ENCODE results near the gene TBC1D2B.

Gene TBC1D2B

DNA sequence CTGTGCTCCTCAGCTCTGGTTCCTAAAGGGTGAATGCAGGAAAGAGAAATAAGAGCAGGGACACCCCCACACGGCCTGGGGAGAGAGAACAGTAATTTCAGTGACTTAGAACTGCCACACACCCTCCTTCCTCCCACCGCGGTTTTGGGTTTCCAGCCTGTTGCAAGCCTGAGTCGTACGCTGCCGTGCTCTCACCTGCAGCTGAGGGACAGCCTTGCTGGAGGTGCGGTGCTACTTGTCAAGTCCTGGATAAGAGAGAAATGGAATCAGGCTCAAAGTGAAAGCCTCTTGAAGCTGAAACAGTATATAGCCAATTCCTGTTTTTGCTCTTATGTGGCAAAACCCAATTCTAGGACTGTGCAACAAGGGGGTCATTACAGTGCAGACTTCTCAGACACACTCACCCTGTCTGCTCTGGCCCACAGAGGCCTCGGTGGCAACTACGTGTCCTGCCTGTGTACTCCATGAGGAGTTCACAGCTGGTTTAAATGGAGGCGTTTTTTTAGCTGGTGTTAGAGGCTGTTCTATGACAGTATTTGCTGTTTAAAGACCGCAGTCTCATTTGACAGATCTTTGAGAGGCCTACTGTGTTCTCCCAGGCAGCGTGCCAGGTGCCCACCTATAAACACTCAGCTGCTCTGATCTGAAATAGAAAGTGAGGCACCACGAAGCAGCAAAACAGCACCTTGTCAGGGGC, 42.9 kb downstream of the TBC1D2B start:
- TF ChIP-seq KLF1 (tag by site-specific recombination; IDR thresholded peaks at IDR 0.05), result no peak
- TF ChIP-seq GLIS1 (tag by site-specific recombination; IDR thresholded peaks at IDR 0.05), result peak; percentile 32; the same call in 1 of the 2 replicates
- TF ChIP-seq PRDM1 (tag by site-specific recombination; IDR thresholded peaks at IDR 0.05), result peak; percentile 51
- TF ChIP-seq SCRT1 (tag by site-specific recombination; IDR thresholded peaks at IDR 0.05; ENCODE audit: borderline replicate concordance), result peak; percentile 89
- TF ChIP-seq, protein P1, sequence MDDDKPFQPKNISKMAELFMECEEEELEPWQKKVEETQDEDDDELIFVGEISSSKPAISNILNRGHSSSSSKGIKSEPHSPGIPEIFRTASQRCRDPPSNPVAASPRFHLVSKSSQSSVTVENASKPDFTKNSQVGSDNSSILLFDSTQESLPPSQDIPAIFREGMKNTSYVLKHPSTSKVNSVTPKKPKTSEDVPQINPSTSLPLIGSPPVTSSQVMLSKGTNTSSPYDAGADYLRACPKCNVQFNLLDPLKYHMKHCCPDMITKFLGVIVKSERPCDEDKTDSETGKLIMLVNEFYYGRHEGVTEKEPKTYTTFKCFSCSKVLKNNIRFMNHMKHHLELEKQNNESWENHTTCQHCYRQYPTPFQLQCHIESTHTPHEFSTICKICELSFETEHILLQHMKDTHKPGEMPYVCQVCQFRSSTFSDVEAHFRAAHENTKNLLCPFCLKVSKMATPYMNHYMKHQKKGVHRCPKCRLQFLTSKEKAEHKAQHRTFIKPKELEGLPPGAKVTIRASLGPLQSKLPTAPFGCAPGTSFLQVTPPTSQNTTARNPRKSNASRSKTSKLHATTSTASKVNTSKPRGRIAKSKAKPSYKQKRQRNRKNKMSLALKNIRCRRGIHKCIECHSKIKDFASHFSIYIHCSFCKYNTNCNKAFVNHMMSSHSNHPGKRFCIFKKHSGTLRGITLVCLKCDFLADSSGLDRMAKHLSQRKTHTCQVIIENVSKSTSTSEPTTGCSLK (tag by site-specific recombination; IDR thresholded peaks at IDR 0.05), result no peak
- no peak for TF ChIP-seq ZBTB20 (tag by site-specific recombination; IDR thresholded peaks at IDR 0.05)
- peak; percentile 31 for TF ChIP-seq EGR2 (tag by site-specific recombination; IDR thresholded peaks at IDR 0.05; ENCODE audit: low read depth)
- peak; percentile 34; the same call in 1 of the 2 replicates for TF ChIP-seq ZNF341 (tag by site-specific recombination; IDR thresholded peaks at IDR 0.05; ENCODE audit: low read depth)
- TF ChIP-seq ZNF121 (tag by site-specific recombination; IDR thresholded peaks at IDR 0.05), result no peak
- peak; percentile 30; the same call in 1 of the 2 replicates for TF ChIP-seq ZFHX2 (tag by site-specific recombination; conservative IDR thresholded peaks at IDR 0.05)
- TF ChIP-seq SCRT2 (tag by site-specific recombination; IDR thresholded peaks at IDR 0.05), result peak; percentile 98
- TF ChIP-seq ZBTB17 (tag by site-specific recombination; IDR thresholded peaks at IDR 0.05), result peak; percentile 68
- TF ChIP-seq ZNF16 (tag by site-specific recombination; IDR thresholded peaks at IDR 0.05; ENCODE audit: low read depth), result no peak
- Histone ChIP-seq H3K36me3 (ENCODE audit: control insufficient read depth in 2 of 2, insufficient read depth in 1 of 2, low read length in 2 of 2) (peaks cover 4 to 11% of the 10 kb centered on the region in 2 experiments), H3K4me1 (ENCODE audit: control insufficient read depth, insufficient read depth, low read length) (peaks cover 25% of the 10 kb centered on the region), H3K9me3 (ENCODE audit: control insufficient read depth, insufficient read depth, low read depth, low read length) (no peaks in the 10 kb centered on the region), H3K4me3 (ENCODE audit: low read depth, low read length) (no peak overlapping the region), H3K27ac (ENCODE audit: extremely low read depth, low read depth, low read length) (peak overlapping the region; percentile 1; the same call in 1 of the 2 replicates)
- CTCF ChIA-PET, result interaction anchor here (0.7 to 2.1 kb wide), 11 partner anchors 8 to 482 kb away, joined by 3 to 11 read pairs (median 4); no protein-coding TSS in a partner anchor
- POLR2A ChIA-PET, result no interaction called here

DNA sequence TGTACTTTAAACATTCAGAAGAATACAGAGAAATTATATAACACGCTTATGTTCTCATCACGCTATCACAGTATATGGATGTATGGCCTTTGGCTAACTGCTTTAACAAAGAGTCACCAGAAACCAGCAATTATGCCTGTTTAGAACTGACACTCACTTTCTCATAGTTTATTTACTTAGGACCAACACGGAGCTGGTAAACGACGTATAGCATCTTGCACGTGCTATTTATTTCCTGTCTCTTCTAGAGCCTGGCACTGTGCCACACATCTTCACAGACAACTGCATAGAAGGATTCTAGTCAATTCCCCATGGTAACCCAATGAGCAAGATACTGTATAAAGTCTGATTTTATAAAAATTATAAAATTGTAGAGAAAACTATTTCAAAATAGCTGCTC, 43.6 kb downstream of the TBC1D2B start:
- H3K36me3 ChIP-seq (ENCODE audit: control insufficient read depth in 2 of 2, insufficient read depth in 1 of 2, low read length in 2 of 2), result peaks cover 12 to 14% of the 10 kb centered on the region in 2 experiments
- ChIA-PET CTCF (interaction anchor here (0.7 to 1.0 kb wide), 3 partner anchors 9 to 44 kb away, joined by 3 to 4 read pairs (median 3); no protein-coding TSS in a partner anchor), POLR2A (no interaction called here)
- H3K4me1 ChIP-seq (ENCODE audit: control insufficient read depth, insufficient read depth, low read length), result peaks cover 25% of the 10 kb centered on the region
- H3K27ac ChIP-seq (ENCODE audit: extremely low read depth, low read depth, low read length), result no peak overlapping the region
- H3K4me3 ChIP-seq (ENCODE audit: low read depth, low read length), result no peak overlapping the region
- no peaks in the 10 kb centered on the region for H3K9me3 ChIP-seq (ENCODE audit: control insufficient read depth, insufficient read depth, low read depth, low read length)
- TF ChIP-seq ZNF132 (tag by site-specific recombination; IDR thresholded peaks at IDR 0.05; ENCODE audit: borderline replicate concordance) (no peak), GFI1B (tag by site-specific recombination; IDR thresholded peaks at IDR 0.05) (no peak), ZNF624 (tag by site-specific recombination; IDR thresholded peaks at IDR 0.05) (no peak), ZNF157 (tag by site-specific recombination; IDR thresholded peaks at IDR 0.05) (no peak), GLI4 (tag by site-specific recombination; IDR thresholded peaks at IDR 0.05) (no peak), ZNF274 (IDR thresholded peaks at IDR 0.05; ENCODE audit: low read length) (no peak), ZNF274 (tag by site-specific recombination; IDR thresholded peaks at IDR 0.05; ENCODE audit: borderline replicate concordance) (no peak), ZEB2 (tag by site-specific recombination; IDR thresholded peaks at IDR 0.05) (peak; percentile 83), ZNF514 (tag by site-specific recombination; IDR thresholded peaks at IDR 0.05) (no peak), KLF16 (tag by site-specific recombination; IDR thresholded peaks at IDR 0.05) (no peak), ZNF658 (tag by site-specific recombination; IDR thresholded peaks at IDR 0.05) (no peak), ZNF202 (tag by site-specific recombination; IDR thresholded peaks at IDR 0.05; ENCODE audit: borderline replicate concordance) (no peak), ZBTB8A (tag by site-specific recombination; IDR thresholded peaks at IDR 0.05) (no peak), ZNF335 (tag by site-specific recombination; conservative IDR thresholded peaks at IDR 0.05) (0 out of 2 replicates have a peak, but pooled peaks have one; percentile 21), ZSCAN23 (tag by site-specific recombination; IDR thresholded peaks at IDR 0.05) (no peak)
- TF ChIP-seq, protein P2, sequence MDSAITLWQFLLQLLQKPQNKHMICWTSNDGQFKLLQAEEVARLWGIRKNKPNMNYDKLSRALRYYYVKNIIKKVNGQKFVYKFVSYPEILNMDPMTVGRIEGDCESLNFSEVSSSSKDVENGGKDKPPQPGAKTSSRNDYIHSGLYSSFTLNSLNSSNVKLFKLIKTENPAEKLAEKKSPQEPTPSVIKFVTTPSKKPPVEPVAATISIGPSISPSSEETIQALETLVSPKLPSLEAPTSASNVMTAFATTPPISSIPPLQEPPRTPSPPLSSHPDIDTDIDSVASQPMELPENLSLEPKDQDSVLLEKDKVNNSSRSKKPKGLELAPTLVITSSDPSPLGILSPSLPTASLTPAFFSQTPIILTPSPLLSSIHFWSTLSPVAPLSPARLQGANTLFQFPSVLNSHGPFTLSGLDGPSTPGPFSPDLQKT (IDR thresholded peaks at IDR 0.05; ENCODE audit: borderline replicate concordance, low read depth, low read length), result no peak
- TF ChIP-seq, protein P3, sequence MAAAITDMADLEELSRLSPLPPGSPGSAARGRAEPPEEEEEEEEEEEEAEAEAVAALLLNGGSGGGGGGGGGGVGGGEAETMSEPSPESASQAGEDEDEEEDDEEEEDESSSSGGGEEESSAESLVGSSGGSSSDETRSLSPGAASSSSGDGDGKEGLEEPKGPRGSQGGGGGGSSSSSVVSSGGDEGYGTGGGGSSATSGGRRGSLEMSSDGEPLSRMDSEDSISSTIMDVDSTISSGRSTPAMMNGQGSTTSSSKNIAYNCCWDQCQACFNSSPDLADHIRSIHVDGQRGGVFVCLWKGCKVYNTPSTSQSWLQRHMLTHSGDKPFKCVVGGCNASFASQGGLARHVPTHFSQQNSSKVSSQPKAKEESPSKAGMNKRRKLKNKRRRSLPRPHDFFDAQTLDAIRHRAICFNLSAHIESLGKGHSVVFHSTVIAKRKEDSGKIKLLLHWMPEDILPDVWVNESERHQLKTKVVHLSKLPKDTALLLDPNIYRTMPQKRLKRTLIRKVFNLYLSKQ (tag by site-specific recombination; IDR thresholded peaks at IDR 0.05; ENCODE audit: borderline replicate concordance), result no peak
- TF ChIP-seq, protein P4, sequence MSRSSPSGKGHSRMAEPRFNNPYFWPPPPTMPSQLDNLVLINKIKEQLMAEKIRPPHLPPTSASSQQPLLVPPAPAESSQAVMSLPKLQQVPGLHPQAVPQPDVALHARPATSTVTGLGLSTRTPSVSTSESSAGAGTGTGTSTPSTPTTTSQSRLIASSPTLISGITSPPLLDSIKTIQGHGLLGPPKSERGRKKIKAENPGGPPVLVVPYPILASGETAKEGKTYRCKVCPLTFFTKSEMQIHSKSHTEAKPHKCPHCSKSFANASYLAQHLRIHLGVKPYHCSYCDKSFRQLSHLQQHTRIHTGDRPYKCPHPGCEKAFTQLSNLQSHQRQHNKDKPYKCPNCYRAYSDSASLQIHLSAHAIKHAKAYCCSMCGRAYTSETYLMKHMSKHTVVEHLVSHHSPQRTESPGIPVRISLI (tag by site-specific recombination; IDR thresholded peaks at IDR 0.05), result no peak

Measured in HEK293 (cell line).